HCT116 (cell line): ENCODE results near the gene NPTX1. TPM values are rescaled to one million over a fixed set of nuclear protein-coding genes. Genes with fewer than 3 reads are reported as not detected.

ENCODE experiments used
- ATAC-seq: fragments of 200-7000 bp; cut with Tn5 transposase; 2 replicates; pipeline ENCODE4 v1.9.1; 2020; ENCODE audit warnings: mild to moderate bottlenecking, moderate library complexity
- BruUV-seq: library from RNA; stranded (reverse); fragments of 400-500 nt; replicated peaks from 2 replicates; lab custom pipeline; 2021; lab: Mats Ljungman, UMichigan
- CTCF ChIA-PET: fragments of 300-600 bp; sonication (Branson Sonifier 250); formaldehyde crosslinking; loops from one replicate; lab custom pipeline; 2021; ENCODE audit warnings: antibody characterized with exemption; lab: Charles Lee
- POLR2A ChIA-PET: fragments of 300-600, 350-600 bp; sonication (Branson Sonifier 250); formaldehyde crosslinking; loops from one replicate; lab custom pipeline; 2021; ENCODE audit warnings: antibody characterized with exemption; lab: Charles Lee
- RAD21 ChIA-PET, 2 experiments: fragments of 300-600 bp; sonication (Branson Sonifier 250); formaldehyde crosslinking; loops; one replicate each; lab custom pipeline; 2023; ENCODE audit warnings: low total read pairs in 2 of 2; ENCODE audit not compliant: uncharacterized antibody in 2 of 2, unreplicated experiment in 2 of 2, low non-redundant PET in 1 of 2; lab: Charles Lee
- DNase-seq: peaks from one replicate; pipeline ENCODE4 v3.0.0-alpha.2; 2010; ENCODE audit warnings: low read depth, low spot score
- H2AFZ ChIP-seq: fragments of 200-600 bp; shearing (Covaris generic), sonication (generic); 2 replicates; pipeline ENCODE4 v1.6.1; 2017; ENCODE audit warnings: low read depth, mixed run types, mixed read lengths, antibody characterized with exemption, low read length; ENCODE audit not compliant: poor library complexity, severe bottlenecking
- H3K27ac ChIP-seq: 2 replicates; pipeline ENCODE4 v1.5.1; 2012; ENCODE audit warnings: low read depth, low read length
- H3K27me3 ChIP-seq: fragments of 200-600 bp; sonication (generic); 2 replicates; pipeline ENCODE4 v1.6.1; 2016; ENCODE audit warnings: mixed run types, low read length, mixed read lengths; ENCODE audit not compliant: insufficient read depth
- H3K36me3 ChIP-seq, 2 experiments: fragments of 200-500 bp in 1 of 2; fragments of 200-600 bp in 1 of 2; sonication (Bioruptor generic) in 1 of 2; sonication (generic) in 1 of 2; 2 replicates each; pipeline versions ENCODE4 v1.5.1 to v1.6.1; 2014 to 2016; ENCODE audit warnings: low read length in 2 of 2, inconsistent platforms in 1 of 2, mixed read lengths in 1 of 2, mixed run types in 1 of 2; ENCODE audit not compliant: insufficient read depth in 2 of 2, control insufficient read depth in 1 of 2
- H3K4me1 ChIP-seq, 2 experiments: fragments of 200-600 bp in 1 of 2; sonication (generic) in 1 of 2; 2 replicates each; pipeline versions ENCODE4 v1.5.1 to v1.6.1; 2012 to 2017; ENCODE audit warnings: low read length in 2 of 2, inconsistent platforms in 1 of 2, mild to moderate bottlenecking in 1 of 2, mixed read lengths in 1 of 2, mixed run types in 1 of 2, moderate library complexity in 1 of 2; ENCODE audit not compliant: insufficient read depth in 2 of 2, control insufficient read depth in 1 of 2
- H3K4me2 ChIP-seq: fragments of 200-600 bp; sonication (generic); 2 replicates; pipeline ENCODE4 v1.6.1; 2017; ENCODE audit warnings: mixed run types, low read length, mixed read lengths
- H3K4me3 ChIP-seq, 2 experiments: fragments of 200-600 bp in 1 of 2; sonication (generic) in 1 of 2; replicated peaks in 1 of 2; 2 replicates each; pipeline ENCODE4 v1.5.1; 2011 to 2016; ENCODE audit warnings: low read length in 2 of 2, control low read depth in 1 of 2, low read depth in 1 of 2, mild to moderate bottlenecking in 1 of 2, mixed read lengths in 1 of 2, mixed run types in 1 of 2
- H3K79me2 ChIP-seq: fragments of 200-600 bp; sonication (generic); 2 replicates; pipeline ENCODE4 v1.6.1; 2017; ENCODE audit warnings: mild to moderate bottlenecking, mixed run types, low read length, moderate library complexity, mixed read lengths; ENCODE audit not compliant: insufficient read depth
- H3K9ac ChIP-seq: fragments of 200-600 bp; sonication (generic); 2 replicates; pipeline ENCODE4 v1.6.1; 2016; ENCODE audit warnings: low read length, mixed read lengths
- H3K9me2 ChIP-seq: fragments of 200-600 bp; sonication (generic), shearing (Covaris generic); 2 replicates; pipeline ENCODE4 v1.6.1; 2017; ENCODE audit warnings: mixed run types, mild to moderate bottlenecking, moderate library complexity; ENCODE audit not compliant: insufficient read depth
- H3K9me3 ChIP-seq, 2 experiments: fragments of 200-500 bp in 1 of 2; fragments of 200-600 bp in 1 of 2; sonication (Bioruptor generic) in 1 of 2; sonication (generic) in 1 of 2; 2 replicates each; pipeline ENCODE4 v1.6.1; 2014 to 2017; ENCODE audit warnings: low read length in 2 of 2, mixed read lengths in 2 of 2, inconsistent platforms in 1 of 2, low read depth in 1 of 2, mild to moderate bottlenecking in 1 of 2, mixed run types in 1 of 2, moderate library complexity in 1 of 2; ENCODE audit not compliant: control insufficient read depth in 1 of 2, insufficient read depth in 1 of 2
- H4K20me1 ChIP-seq: fragments of 200-600 bp; sonication (generic), shearing (Covaris generic); 2 replicates; pipeline ENCODE4 v1.6.1; 2017; ENCODE audit warnings: mixed run types, mild to moderate bottlenecking, moderate library complexity; ENCODE audit not compliant: insufficient read depth
- ATF3 ChIP-seq: IDR thresholded peaks from 2 replicates; pipeline ENCODE4 v1.6.1; 2012
- CTCF ChIP-seq, 3 experiments: fragments of 200-600 bp in 1 of 3; sonication (generic) in 1 of 3; IDR thresholded peaks in 2 of 3; conservative IDR thresholded peaks in 1 of 3; 2 replicates each; pipeline ENCODE4 v1.5.1; 2012 to 2017; ENCODE audit warnings: low read depth in 2 of 3, low read length in 2 of 3, antibody characterized with exemption in 1 of 3, borderline replicate concordance in 1 of 3, control low read depth in 1 of 3, mild to moderate bottlenecking in 1 of 3, mixed read lengths in 1 of 3, mixed run types in 1 of 3, moderate library complexity in 1 of 3; ENCODE audit not compliant: insufficient read depth in 1 of 3
- ELF1 ChIP-seq: IDR thresholded peaks from 2 replicates; pipeline ENCODE4 v1.6.1; 2012; ENCODE audit warnings: low read depth, borderline replicate concordance
- EZH2 ChIP-seq: fragments of 200-600 bp; sonication (generic); IDR thresholded peaks from 2 replicates; pipeline ENCODE4 v1.6.1; 2017; ENCODE audit warnings: antibody characterized with exemption, mixed run types
- FOSL1 ChIP-seq: IDR thresholded peaks from 2 replicates; pipeline ENCODE4 v1.6.1; 2012; ENCODE audit warnings: low read depth
- JUND ChIP-seq: IDR thresholded peaks from 2 replicates; pipeline ENCODE4 v1.6.1; 2012
- POLR2A ChIP-seq: IDR thresholded peaks from 2 replicates; pipeline ENCODE4 v1.7.0; 2011; ENCODE audit warnings: borderline replicate concordance; ENCODE audit not compliant: insufficient read depth, insufficient read length; ENCODE audit errors: extremely low read depth
- POLR2AphosphoS5 ChIP-seq: IDR thresholded peaks from 2 replicates; pipeline ENCODE4 v1.6.1; 2011; ENCODE audit warnings: mild to moderate bottlenecking, low read depth, low read length, moderate library complexity
- RAD21 ChIP-seq: IDR thresholded peaks from 2 replicates; pipeline ENCODE4 v1.6.1; 2012; ENCODE audit warnings: low read depth, mild to moderate bottlenecking
- SP1 ChIP-seq: IDR thresholded peaks from 2 replicates; pipeline ENCODE4 v1.6.1; 2012; ENCODE audit warnings: low read depth
- SRF ChIP-seq: IDR thresholded peaks from 2 replicates; pipeline ENCODE4 v1.6.1; 2012; ENCODE audit warnings: low read depth
- TCF7L2 ChIP-seq: IDR thresholded peaks from 2 replicates; pipeline ENCODE4 v1.7.0; 2011; ENCODE audit warnings: borderline replicate concordance, inconsistent platforms; ENCODE audit not compliant: insufficient read depth, insufficient read length; ENCODE audit errors: extremely low read depth
- YY1 ChIP-seq: IDR thresholded peaks from 2 replicates; pipeline ENCODE4 v1.6.1; 2011; ENCODE audit warnings: low read length, low read depth, moderate library complexity, mild to moderate bottlenecking; ENCODE audit not compliant: insufficient replicate concordance; ENCODE audit errors: extremely low read depth
- ZFX ChIP-seq: fragments of 450-650 bp; IDR thresholded peaks from 2 replicates; pipeline ENCODE4 v1.6.1; 2017
- intact Hi-C: fragments of 100-400 bp; cut with micrococcal nuclease; formaldehyde crosslinking; loops from 2 replicates; pipeline ENCODE4 v1.10.0; 2022
- total RNA-seq: library from RNA; stranded (reverse); gene quantifications from one replicate; pipeline ENCODE4 v1.2.1, GENCODE V29; 2021; ENCODE audit not compliant: unreplicated experiment
- TF ChIP-seq, protein P1 (sequence below): IDR thresholded peaks from 2 replicates; pipeline ENCODE4 v1.6.1; 2011; ENCODE audit warnings: mild to moderate bottlenecking, low read length, moderate library complexity; ENCODE audit not compliant: insufficient replicate concordance; ENCODE audit errors: extremely low read depth
- TF ChIP-seq, protein P2 (sequence below): IDR thresholded peaks from 2 replicates; pipeline ENCODE4 v1.6.1; 2012; ENCODE audit warnings: low read depth

Gene NPTX1
- total RNA-seq, 1 experiment from 2014 or later = 0.15 TPM

DNA sequence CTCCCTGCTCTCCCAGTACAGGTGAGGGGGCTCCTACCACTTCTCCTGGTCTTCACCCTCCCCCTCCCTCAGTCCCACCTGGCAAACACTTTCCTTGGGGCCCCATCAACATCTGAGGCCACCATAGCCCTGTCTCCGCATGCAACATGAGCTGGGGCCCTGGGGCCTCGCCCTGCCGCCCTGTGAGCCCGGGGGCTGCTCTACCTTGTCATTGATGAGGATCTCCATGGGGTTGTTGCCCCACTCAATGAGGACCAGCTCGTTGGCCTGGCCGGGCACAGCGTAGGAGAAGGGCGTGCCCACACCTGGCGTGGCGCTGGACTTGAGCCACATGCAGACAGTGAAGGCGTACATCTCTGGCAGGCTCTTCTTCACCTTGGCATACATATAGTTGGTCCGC lies 3.4 kb downstream of the NPTX1 start:
- Histone ChIP-seq H3K4me3 (no peak overlapping the region), H3K4me1 (peaks cover 12 to 19% of the 10 kb centered on the region in 2 experiments), H3K36me3 (no peaks in the 10 kb centered on the region), H3K79me2 (no peaks in the 10 kb centered on the region), H3K9me2 (no peaks in the 10 kb centered on the region), H3K27ac (no peak overlapping the region), H2AFZ (no peak overlapping the region), H3K4me2 (no peak overlapping the region), H3K9ac (no peak overlapping the region), H4K20me1 (no peaks in the 10 kb centered on the region), H3K9me3 (no peaks in the 10 kb centered on the region), H3K27me3 (no peaks in the 10 kb centered on the region)
- POLR2A ChIA-PET = interaction anchor here (1.5 kb wide), 1 partner anchor 18 kb away, joined by 5 read pairs; no protein-coding TSS in a partner anchor
- no peak for TF ChIP-seq CTCF (IDR thresholded peaks at IDR 0.05 in 2 of 3, conservative IDR thresholded peaks at IDR 0.05 in 1 of 3; ENCODE audit: borderline replicate concordance in 1 of 3, insufficient read depth in 1 of 3, low read depth in 2 of 3, low read length in 2 of 3)
- no peak for TF ChIP-seq SP1
- TF ChIP-seq, protein P1, sequence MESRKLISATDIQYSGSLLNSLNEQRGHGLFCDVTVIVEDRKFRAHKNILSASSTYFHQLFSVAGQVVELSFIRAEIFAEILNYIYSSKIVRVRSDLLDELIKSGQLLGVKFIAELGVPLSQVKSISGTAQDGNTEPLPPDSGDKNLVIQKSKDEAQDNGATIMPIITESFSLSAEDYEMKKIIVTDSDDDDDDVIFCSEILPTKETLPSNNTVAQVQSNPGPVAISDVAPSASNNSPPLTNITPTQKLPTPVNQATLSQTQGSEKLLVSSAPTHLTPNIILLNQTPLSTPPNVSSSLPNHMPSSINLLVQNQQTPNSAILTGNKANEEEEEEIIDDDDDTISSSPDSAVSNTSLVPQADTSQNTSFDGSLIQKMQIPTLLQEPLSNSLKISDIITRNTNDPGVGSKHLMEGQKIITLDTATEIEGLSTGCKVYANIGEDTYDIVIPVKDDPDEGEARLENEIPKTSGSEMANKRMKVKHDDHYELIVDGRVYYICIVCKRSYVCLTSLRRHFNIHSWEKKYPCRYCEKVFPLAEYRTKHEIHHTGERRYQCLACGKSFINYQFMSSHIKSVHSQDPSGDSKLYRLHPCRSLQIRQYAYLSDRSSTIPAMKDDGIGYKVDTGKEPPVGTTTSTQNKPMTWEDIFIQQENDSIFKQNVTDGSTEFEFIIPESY = no peak
- TF ChIP-seq JUND = no peak
- TF ChIP-seq, protein P2, sequence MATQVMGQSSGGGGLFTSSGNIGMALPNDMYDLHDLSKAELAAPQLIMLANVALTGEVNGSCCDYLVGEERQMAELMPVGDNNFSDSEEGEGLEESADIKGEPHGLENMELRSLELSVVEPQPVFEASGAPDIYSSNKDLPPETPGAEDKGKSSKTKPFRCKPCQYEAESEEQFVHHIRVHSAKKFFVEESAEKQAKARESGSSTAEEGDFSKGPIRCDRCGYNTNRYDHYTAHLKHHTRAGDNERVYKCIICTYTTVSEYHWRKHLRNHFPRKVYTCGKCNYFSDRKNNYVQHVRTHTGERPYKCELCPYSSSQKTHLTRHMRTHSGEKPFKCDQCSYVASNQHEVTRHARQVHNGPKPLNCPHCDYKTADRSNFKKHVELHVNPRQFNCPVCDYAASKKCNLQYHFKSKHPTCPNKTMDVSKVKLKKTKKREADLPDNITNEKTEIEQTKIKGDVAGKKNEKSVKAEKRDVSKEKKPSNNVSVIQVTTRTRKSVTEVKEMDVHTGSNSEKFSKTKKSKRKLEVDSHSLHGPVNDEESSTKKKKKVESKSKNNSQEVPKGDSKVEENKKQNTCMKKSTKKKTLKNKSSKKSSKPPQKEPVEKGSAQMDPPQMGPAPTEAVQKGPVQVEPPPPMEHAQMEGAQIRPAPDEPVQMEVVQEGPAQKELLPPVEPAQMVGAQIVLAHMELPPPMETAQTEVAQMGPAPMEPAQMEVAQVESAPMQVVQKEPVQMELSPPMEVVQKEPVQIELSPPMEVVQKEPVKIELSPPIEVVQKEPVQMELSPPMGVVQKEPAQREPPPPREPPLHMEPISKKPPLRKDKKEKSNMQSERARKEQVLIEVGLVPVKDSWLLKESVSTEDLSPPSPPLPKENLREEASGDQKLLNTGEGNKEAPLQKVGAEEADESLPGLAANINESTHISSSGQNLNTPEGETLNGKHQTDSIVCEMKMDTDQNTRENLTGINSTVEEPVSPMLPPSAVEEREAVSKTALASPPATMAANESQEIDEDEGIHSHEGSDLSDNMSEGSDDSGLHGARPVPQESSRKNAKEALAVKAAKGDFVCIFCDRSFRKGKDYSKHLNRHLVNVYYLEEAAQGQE = no peak
- no peak for TF ChIP-seq POLR2AphosphoS5
- TF ChIP-seq FOSL1 = no peak
- TF ChIP-seq RAD21 = no peak
- TF ChIP-seq ATF3 = no peak
- TF ChIP-seq EZH2 = no peak
- no peak for TF ChIP-seq YY1
- TF ChIP-seq ELF1 = no peak
- no peak for TF ChIP-seq SRF
- TF ChIP-seq ZFX = no peak
- TF ChIP-seq TCF7L2 = no peak
- no peak for TF ChIP-seq POLR2A
- no peak for ATAC-seq
- BruUV-seq = no TSS peak
- RAD21 ChIA-PET = interaction anchor here in 1 of 2 experiments (0.6 to 0.7 kb wide), 2 partner anchors 87 to 556 kb away, joined by 3 read pairs; no protein-coding TSS in a partner anchor
- DNase-seq = no peak
- CTCF ChIA-PET = no interaction called here
- intact Hi-C loops = no loop called here
